ENCODE data around the gene DOCK1.

DNA sequence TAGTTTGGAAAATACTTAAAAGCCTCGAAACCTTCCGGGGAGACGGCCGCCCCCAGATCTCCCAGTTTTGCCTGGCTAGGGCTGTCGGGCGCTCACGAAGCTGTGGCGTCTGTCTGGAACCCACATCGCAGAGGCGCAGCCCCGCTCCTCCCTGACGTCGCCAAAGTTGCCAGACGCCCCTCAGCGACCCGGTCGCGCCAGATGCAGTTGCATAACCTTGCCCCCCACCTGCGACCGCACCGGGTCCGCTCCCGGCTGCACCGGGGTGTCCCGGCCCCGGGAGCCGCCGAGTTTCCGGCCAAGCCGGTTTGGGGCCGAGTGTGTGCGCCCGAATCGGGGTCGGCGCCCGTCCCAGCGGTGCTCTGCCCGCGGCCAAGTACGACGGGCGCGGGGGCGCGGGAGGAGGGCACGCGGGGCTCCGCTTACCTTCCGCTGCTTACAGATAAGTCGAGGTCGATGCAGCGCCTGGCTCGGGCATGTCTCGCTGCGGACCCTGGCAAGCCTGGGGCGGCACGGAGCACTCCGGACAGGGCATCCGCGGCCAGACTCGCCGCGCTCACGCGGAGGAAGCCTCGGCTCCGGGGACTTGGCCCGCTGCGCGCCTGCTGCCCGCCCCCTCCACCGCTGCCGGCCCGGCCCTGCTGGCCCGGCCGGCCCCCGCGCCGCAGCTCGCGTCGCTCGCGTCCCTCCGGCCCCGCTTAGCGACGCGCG, 290.5 kb downstream of the DOCK1 start:
- TF ChIP-seq POLR2A (IDR thresholded peaks at IDR 0.05; ENCODE audit: extremely low read depth, insufficient read length), result no peak
- TF ChIP-seq, protein P1, sequence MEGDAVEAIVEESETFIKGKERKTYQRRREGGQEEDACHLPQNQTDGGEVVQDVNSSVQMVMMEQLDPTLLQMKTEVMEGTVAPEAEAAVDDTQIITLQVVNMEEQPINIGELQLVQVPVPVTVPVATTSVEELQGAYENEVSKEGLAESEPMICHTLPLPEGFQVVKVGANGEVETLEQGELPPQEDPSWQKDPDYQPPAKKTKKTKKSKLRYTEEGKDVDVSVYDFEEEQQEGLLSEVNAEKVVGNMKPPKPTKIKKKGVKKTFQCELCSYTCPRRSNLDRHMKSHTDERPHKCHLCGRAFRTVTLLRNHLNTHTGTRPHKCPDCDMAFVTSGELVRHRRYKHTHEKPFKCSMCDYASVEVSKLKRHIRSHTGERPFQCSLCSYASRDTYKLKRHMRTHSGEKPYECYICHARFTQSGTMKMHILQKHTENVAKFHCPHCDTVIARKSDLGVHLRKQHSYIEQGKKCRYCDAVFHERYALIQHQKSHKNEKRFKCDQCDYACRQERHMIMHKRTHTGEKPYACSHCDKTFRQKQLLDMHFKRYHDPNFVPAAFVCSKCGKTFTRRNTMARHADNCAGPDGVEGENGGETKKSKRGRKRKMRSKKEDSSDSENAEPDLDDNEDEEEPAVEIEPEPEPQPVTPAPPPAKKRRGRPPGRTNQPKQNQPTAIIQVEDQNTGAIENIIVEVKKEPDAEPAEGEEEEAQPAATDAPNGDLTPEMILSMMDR (IDR thresholded peaks at IDR 0.05; ENCODE audit: low read depth, low read length), result no peak
- no peak for TF ChIP-seq MYC (IDR thresholded peaks at IDR 0.05; ENCODE audit: low read depth, low read length)

Measured in NB4 (cell line).